Measurements from ENCODE around the gene CCDC120.

The CCDC120 gene

DNA sequence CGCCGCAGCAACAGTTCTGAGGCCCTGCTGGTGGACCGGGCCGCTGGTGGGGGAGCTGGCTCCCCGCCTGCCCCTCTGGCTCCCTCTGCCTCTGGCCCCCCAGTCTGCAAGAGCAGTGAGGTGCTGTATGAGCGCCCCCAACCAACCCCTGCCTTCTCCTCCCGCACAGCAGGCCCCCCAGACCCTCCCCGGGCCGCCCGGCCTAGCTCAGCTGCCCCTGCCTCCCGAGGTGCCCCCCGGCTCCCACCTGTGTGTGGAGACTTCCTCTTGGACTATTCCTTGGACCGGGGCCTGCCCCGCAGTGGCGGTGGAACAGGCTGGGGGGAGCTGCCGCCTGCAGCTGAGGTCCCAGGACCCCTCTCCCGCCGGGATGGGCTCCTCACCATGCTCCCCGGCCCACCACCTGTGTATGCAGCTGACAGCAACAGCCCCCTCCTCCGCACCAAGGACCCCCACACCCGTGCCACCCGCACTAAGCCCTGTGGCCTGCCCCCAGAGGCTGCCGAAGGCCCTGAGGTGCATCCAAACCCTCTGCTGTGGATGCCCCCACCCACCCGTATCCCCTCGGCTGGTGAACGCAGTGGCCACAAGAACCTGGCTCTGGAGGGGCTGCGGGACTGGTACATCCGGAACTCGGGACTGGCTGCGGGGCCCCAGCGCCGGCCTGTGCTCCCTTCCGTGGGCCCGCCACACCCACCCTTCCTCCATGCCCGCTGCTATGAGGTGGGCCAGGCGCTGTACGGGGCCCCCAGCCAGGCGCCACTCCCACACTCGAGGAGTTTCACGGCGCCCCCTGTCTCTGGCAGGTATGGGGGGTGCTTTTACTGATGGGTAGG lies 8.7 kb downstream of the CCDC120 start:
- no peak overlapping the region for H3K9ac ChIP-seq (ENCODE audit: low read depth, low read length, poor library complexity, severe bottlenecking)

DNA sequence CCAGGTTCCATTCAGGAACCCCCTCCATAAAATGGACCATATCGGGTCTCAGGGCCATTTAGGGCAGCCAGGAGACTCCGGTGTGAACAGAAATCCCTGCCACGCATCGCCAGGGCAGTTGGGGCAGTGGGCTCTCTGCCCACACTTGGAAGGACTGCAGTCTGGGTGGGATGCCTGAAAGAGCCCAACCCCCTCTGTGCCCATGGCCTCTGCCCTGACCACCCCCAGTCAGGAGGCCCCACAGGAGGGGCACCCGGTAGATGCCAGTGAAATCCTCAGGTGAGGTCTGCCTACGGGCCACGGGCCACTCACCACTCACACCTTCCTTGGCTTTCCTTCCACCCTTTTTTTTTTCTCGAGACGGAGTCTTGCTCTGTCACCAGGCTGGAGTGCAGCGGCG lies 10.2 kb downstream of the CCDC120 start:
- no peaks in the 10 kb centered on the region for H3K9me3 ChIP-seq (ENCODE audit: insufficient read depth, low read depth, low read length)
- H4K20me1 ChIP-seq (ENCODE audit: insufficient read depth, low read length, poor library complexity, severe bottlenecking) = no peaks in the 10 kb centered on the region
- no peak for TF ChIP-seq EZH2phosphoT487 (IDR thresholded peaks at IDR 0.05; ENCODE audit: borderline replicate concordance)
- TF ChIP-seq, protein P1, sequence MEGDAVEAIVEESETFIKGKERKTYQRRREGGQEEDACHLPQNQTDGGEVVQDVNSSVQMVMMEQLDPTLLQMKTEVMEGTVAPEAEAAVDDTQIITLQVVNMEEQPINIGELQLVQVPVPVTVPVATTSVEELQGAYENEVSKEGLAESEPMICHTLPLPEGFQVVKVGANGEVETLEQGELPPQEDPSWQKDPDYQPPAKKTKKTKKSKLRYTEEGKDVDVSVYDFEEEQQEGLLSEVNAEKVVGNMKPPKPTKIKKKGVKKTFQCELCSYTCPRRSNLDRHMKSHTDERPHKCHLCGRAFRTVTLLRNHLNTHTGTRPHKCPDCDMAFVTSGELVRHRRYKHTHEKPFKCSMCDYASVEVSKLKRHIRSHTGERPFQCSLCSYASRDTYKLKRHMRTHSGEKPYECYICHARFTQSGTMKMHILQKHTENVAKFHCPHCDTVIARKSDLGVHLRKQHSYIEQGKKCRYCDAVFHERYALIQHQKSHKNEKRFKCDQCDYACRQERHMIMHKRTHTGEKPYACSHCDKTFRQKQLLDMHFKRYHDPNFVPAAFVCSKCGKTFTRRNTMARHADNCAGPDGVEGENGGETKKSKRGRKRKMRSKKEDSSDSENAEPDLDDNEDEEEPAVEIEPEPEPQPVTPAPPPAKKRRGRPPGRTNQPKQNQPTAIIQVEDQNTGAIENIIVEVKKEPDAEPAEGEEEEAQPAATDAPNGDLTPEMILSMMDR (conservative IDR thresholded peaks at IDR 0.05; ENCODE audit: low read length) = no peak
- H2AFZ ChIP-seq (ENCODE audit: low read length) = no peak overlapping the region
- no peak overlapping the region for H3K4me3 ChIP-seq (ENCODE audit: low read length, poor library complexity, severe bottlenecking)
- H3K9me2 ChIP-seq (replicated peaks; ENCODE audit: low read depth, low read length) = no peaks in the 10 kb centered on the region
- peaks cover under 1% of the 10 kb centered on the region for H3K4me1 ChIP-seq (ENCODE audit: insufficient read depth, low read length, poor library complexity, severe bottlenecking)
- H3K9ac ChIP-seq (ENCODE audit: low read depth, low read length, poor library complexity, severe bottlenecking) = no peak overlapping the region
- no peaks in the 10 kb centered on the region for H3K27me3 ChIP-seq (ENCODE audit: insufficient read depth, low read length, poor library complexity, severe bottlenecking)
- no peak overlapping the region for H3K4me2 ChIP-seq (ENCODE audit: low read depth, low read length, poor library complexity, severe bottlenecking)
- H3K79me2 ChIP-seq (ENCODE audit: insufficient read depth, low read length) = peaks cover 12% of the 10 kb centered on the region; the same call in 1 of the 2 replicates
- H3F3A ChIP-seq (ENCODE audit: low read depth) = no peaks in the 10 kb centered on the region
- H3K36me3 ChIP-seq (ENCODE audit: insufficient read depth, low read length) = no peaks in the 10 kb centered on the region; the same call in 1 of the 2 replicates

More for the DNA sequence above, 8.7 kb downstream of the CCDC120 start:
- no peak overlapping the region for H2AFZ ChIP-seq (ENCODE audit: low read length)
- no peak for TF ChIP-seq EZH2phosphoT487 (IDR thresholded peaks at IDR 0.05; ENCODE audit: borderline replicate concordance)
- TF ChIP-seq, protein P1 (conservative IDR thresholded peaks at IDR 0.05; ENCODE audit: low read length) = no peak
- H3K4me3 ChIP-seq (ENCODE audit: low read length, poor library complexity, severe bottlenecking) = no peak overlapping the region
- H3K27me3 ChIP-seq (ENCODE audit: insufficient read depth, low read length, poor library complexity, severe bottlenecking) = no peaks in the 10 kb centered on the region
- H3K9me2 ChIP-seq (replicated peaks; ENCODE audit: low read depth, low read length) = no peaks in the 10 kb centered on the region
- H4K20me1 ChIP-seq (ENCODE audit: insufficient read depth, low read length, poor library complexity, severe bottlenecking) = no peaks in the 10 kb centered on the region
- no peaks in the 10 kb centered on the region for H3K4me1 ChIP-seq (ENCODE audit: insufficient read depth, low read length, poor library complexity, severe bottlenecking)
- no peak overlapping the region for H3K4me2 ChIP-seq (ENCODE audit: low read depth, low read length, poor library complexity, severe bottlenecking)
- H3K9me3 ChIP-seq (ENCODE audit: insufficient read depth, low read depth, low read length) = no peaks in the 10 kb centered on the region
- H3K36me3 ChIP-seq (ENCODE audit: insufficient read depth, low read length) = no peaks in the 10 kb centered on the region; the same call in 1 of the 2 replicates
- H3K79me2 ChIP-seq (ENCODE audit: insufficient read depth, low read length) = no peaks in the 10 kb centered on the region
- H3F3A ChIP-seq (ENCODE audit: low read depth) = no peaks in the 10 kb centered on the region

DNA sequence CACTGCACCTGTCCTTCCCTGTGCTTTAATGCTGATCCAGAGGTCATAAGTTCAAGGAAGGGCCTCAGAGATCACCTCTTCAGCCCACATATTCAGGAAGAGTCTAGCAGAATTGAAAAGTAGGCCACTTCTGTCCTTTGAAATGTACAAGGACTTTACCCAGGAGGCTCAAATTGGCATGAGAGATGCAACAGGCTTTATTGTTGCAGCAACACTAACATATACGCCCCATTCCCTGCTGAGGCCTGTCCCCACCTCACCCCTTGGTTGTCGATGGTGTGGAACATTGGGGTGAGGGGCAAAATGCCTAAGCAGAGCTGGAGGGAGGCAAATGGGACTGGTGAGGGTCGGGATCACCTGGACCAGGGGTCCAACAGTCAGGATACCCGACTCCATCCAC lies 12.2 kb downstream of the CCDC120 start:
- Histone ChIP-seq H3K4me1 (ENCODE audit: insufficient read depth, low read length, poor library complexity, severe bottlenecking) (peaks cover 2% of the 10 kb centered on the region), H2AFZ (ENCODE audit: low read length) (no peak overlapping the region), H3K9me2 (replicated peaks; ENCODE audit: low read depth, low read length) (no peaks in the 10 kb centered on the region), H3F3A (ENCODE audit: low read depth) (no peaks in the 10 kb centered on the region), H3K4me2 (ENCODE audit: low read depth, low read length, poor library complexity, severe bottlenecking) (no peak overlapping the region), H3K79me2 (ENCODE audit: insufficient read depth, low read length) (peaks cover 12% of the 10 kb centered on the region; the same call in 1 of the 2 replicates), H3K27me3 (ENCODE audit: insufficient read depth, low read length, poor library complexity, severe bottlenecking) (no peaks in the 10 kb centered on the region), H3K36me3 (ENCODE audit: insufficient read depth, low read length) (no peaks in the 10 kb centered on the region), H3K9me3 (ENCODE audit: insufficient read depth, low read depth, low read length) (no peaks in the 10 kb centered on the region), H3K4me3 (ENCODE audit: low read length, poor library complexity, severe bottlenecking) (no peak overlapping the region), H4K20me1 (ENCODE audit: insufficient read depth, low read length, poor library complexity, severe bottlenecking) (no peaks in the 10 kb centered on the region), H3K9ac (ENCODE audit: low read depth, low read length, poor library complexity, severe bottlenecking) (no peak overlapping the region)
- TF ChIP-seq, protein P1 (conservative IDR thresholded peaks at IDR 0.05; ENCODE audit: low read length) = no peak
- no peak for TF ChIP-seq EZH2phosphoT487 (IDR thresholded peaks at IDR 0.05; ENCODE audit: borderline replicate concordance)
